HepG2 (cell line): ENCODE results near the gene GLB1L. TPM values are rescaled to one million over a fixed set of nuclear protein-coding genes. Genes with fewer than 3 reads are reported as not detected.

ENCODE experiments used
- ATAC-seq: fragments of 200-7000 bp; cut with Tn5 transposase; 3 replicates; pipeline ENCODE4 v1.9.1; 2020; ENCODE audit warnings: mild to moderate bottlenecking, moderate library complexity
- BruUV-seq: library from RNA; stranded (reverse); fragments of 400-500 nt; replicated peaks from 2 replicates; lab custom pipeline; 2021; lab: Mats Ljungman, UMichigan
- CTCF ChIA-PET: fragments of 300-600 bp; formaldehyde crosslinking; extraction: SDS; loops from one replicate; lab custom pipeline; 2021; ENCODE audit warnings: low total read pairs, inconsistent platforms, low intra/inter-chr PET ratio; lab: Yijun Ruan, JAX
- POLR2A ChIA-PET: fragments of 350-600 bp; sonication (Branson Sonifier 250); formaldehyde crosslinking; loops from one replicate; lab custom pipeline; 2020; ENCODE audit warnings: antibody characterized with exemption, inconsistent platforms; lab: Yijun Ruan, JAX
- DNase-seq: peaks from one replicate; pipeline ENCODE4 v3.0.0-alpha.2; 2015; ENCODE audit warnings: low spot score
- FAIRE-seq: peaks from 3 replicates; lab custom pipeline; 2011; peaks lifted over from hg19 to GRCh38; lab: Jason Lieb, UNC
- H2AFZ ChIP-seq: one replicate; pipeline ENCODE4 v1.6.1; 2011; ENCODE audit warnings: low read length, inconsistent platforms
- H3K27ac ChIP-seq: fragments of 300-600 bp; 3 replicates; pipeline ENCODE4 v1.8.0; 2011; ENCODE audit warnings: mixed run types, mild to moderate bottlenecking, mixed read lengths, low read length, inconsistent platforms; ENCODE audit not compliant: insufficient read depth; ENCODE audit errors: extremely low read length
- H3K27me3 ChIP-seq, 2 experiments: fragments of 200-600 bp in 1 of 2; 2 replicates in 1 of 2; 3 replicates in 1 of 2; pipeline versions ENCODE4 v1.6.0 to v1.8.0; 2011; ENCODE audit warnings: low read length in 2 of 2, mild to moderate bottlenecking in 2 of 2, moderate library complexity in 2 of 2, inconsistent platforms in 1 of 2; ENCODE audit not compliant: insufficient read depth in 2 of 2, control insufficient read depth in 1 of 2
- H3K36me3 ChIP-seq, 2 experiments: fragments of 200-600 bp in 1 of 2; replicated peaks in 1 of 2; 2 replicates in 1 of 2; 3 replicates in 1 of 2; pipeline versions ENCODE4 v1.5.1 to v1.8.0; 2011; ENCODE audit warnings: low read length in 2 of 2, inconsistent platforms in 1 of 2; ENCODE audit not compliant: insufficient read depth in 2 of 2, control insufficient read depth in 1 of 2
- H3K4me1 ChIP-seq: 2 replicates; pipeline ENCODE4 v1.5.1; 2012; ENCODE audit warnings: low read length, inconsistent platforms; ENCODE audit not compliant: insufficient read depth
- H3K4me2 ChIP-seq: 2 replicates; pipeline ENCODE4 v1.6.0; 2011; ENCODE audit warnings: low read depth, low read length, inconsistent platforms
- H3K4me3 ChIP-seq, 3 experiments: fragments of 200-600 bp in 1 of 3; sonication (generic), shearing (Covaris generic) in 1 of 3; replicated peaks in 1 of 3; 2 replicates each; pipeline ENCODE4 v1.5.1; 2011 to 2016; ENCODE audit warnings: low read length in 3 of 3, inconsistent platforms in 2 of 3, low read depth in 2 of 3, mild to moderate bottlenecking in 2 of 3, control low read depth in 1 of 3, mixed read lengths in 1 of 3; ENCODE audit not compliant: insufficient read depth in 1 of 3
- H3K79me2 ChIP-seq: one replicate; pipeline ENCODE4 v1.6.1; 2011; ENCODE audit warnings: low read length, inconsistent platforms; ENCODE audit not compliant: insufficient read depth
- H3K9ac ChIP-seq: 2 replicates; pipeline ENCODE4 v1.6.0; 2011; ENCODE audit warnings: mild to moderate bottlenecking, low read depth, low read length, inconsistent platforms; ENCODE audit not compliant: insufficient read depth
- H3K9me3 ChIP-seq: 2 replicates; pipeline ENCODE4 v1.5.1; 2012; ENCODE audit warnings: mild to moderate bottlenecking, low read length
- H4K20me1 ChIP-seq: 2 replicates; pipeline ENCODE4 v1.6.0; 2011; ENCODE audit warnings: inconsistent platforms, mild to moderate bottlenecking, low read length, moderate library complexity; ENCODE audit not compliant: insufficient read depth
- ARHGAP35 ChIP-seq: sonication (generic); formaldehyde crosslinking; IDR thresholded peaks from 2 replicates; pipeline ENCODE4 v1.9.0; 2022; ENCODE audit warnings: mild to moderate bottlenecking, inconsistent platforms, moderate library complexity, missing genetic modification reagents, borderline replicate concordance
- DPF2 ChIP-seq: sonication (generic); formaldehyde crosslinking; IDR thresholded peaks from 2 replicates; pipeline ENCODE4 v1.4.0; 2020; ENCODE audit warnings: mild to moderate bottlenecking, low read depth, missing genetic modification reagents, borderline replicate concordance
- EED ChIP-seq: sonication (generic); formaldehyde crosslinking; IDR thresholded peaks from 2 replicates; pipeline ENCODE4 v1.5.0; 2020; ENCODE audit warnings: mild to moderate bottlenecking, missing genetic modification reagents
- FOXM1 ChIP-seq: sonication (generic); formaldehyde crosslinking; IDR thresholded peaks from 2 replicates; pipeline ENCODE4 v1.5.0; 2020; ENCODE audit warnings: missing genetic modification reagents
- GFI1 ChIP-seq: sonication (generic); formaldehyde crosslinking; IDR thresholded peaks from 2 replicates; pipeline ENCODE4 v1.5.0; 2020; ENCODE audit warnings: missing genetic modification reagents, mild to moderate bottlenecking, borderline replicate concordance
- HNF4A ChIP-seq: sonication (generic); formaldehyde crosslinking; IDR thresholded peaks from 2 replicates; pipeline ENCODE4 v1.4.0; 2020; ENCODE audit warnings: missing genetic modification reagents
- REXO4 ChIP-seq: sonication (generic); formaldehyde crosslinking; IDR thresholded peaks from 2 replicates; pipeline ENCODE4 v1.8.0; 2022; ENCODE audit warnings: missing genetic modification reagents, mild to moderate bottlenecking, borderline replicate concordance
- SALL2 ChIP-seq: sonication (generic); formaldehyde crosslinking; IDR thresholded peaks from 2 replicates; pipeline ENCODE4 v1.8.1; 2023; ENCODE audit warnings: mild to moderate bottlenecking, missing genetic modification reagents, inconsistent platforms
- SNAI1 ChIP-seq: sonication (generic); formaldehyde crosslinking; IDR thresholded peaks from 2 replicates; pipeline ENCODE4 v1.5.0; 2020; ENCODE audit warnings: mild to moderate bottlenecking, missing genetic modification reagents, borderline replicate concordance
- ZNF143 ChIP-seq: sonication (generic); formaldehyde crosslinking; IDR thresholded peaks from 2 replicates; pipeline ENCODE4 v1.4.0; 2020; ENCODE audit warnings: missing genetic modification reagents
- ZNF160 ChIP-seq: sonication (generic); formaldehyde crosslinking; IDR thresholded peaks from 2 replicates; pipeline ENCODE4 v1.8.0; 2022; ENCODE audit warnings: mild to moderate bottlenecking, inconsistent platforms, missing genetic modification reagents
- ZNF552 ChIP-seq: sonication (generic); formaldehyde crosslinking; IDR thresholded peaks from 2 replicates; pipeline ENCODE4 v1.9.0; 2022; ENCODE audit warnings: missing genetic modification reagents, mild to moderate bottlenecking, borderline replicate concordance
- WGBS: methylation state at CpG from one replicate; pipeline ENCODE4 v1.1.6; 2017; ENCODE audit warnings: low lambda C conversion rate; 5-methylcytosine and 5-hydroxymethylcytosine counted together
- in situ Hi-C: cut with HindIII; loops from 2 replicates; pipeline ENCODE4 v1.10.0; 2017; ENCODE audit warnings: low pct_unique_long_range_greater_than_20kb; ENCODE audit not compliant: extremely low pct_ligation_motif_present
- intact Hi-C: fragments of 100-400 bp; cut with micrococcal nuclease; formaldehyde crosslinking; loops from one replicate; pipeline ENCODE4 v1.10.0; 2022; ENCODE audit not compliant: unreplicated experiment
- polyA plus RNA-seq, 8 experiments: library from polyadenylated mRNA; depleted of rRNA in 3 of 8; stranded (reverse) in 7 of 8; unstranded in 1 of 8; fragments of >200 nt; fragmentation: Illumina TruSeq in 4 of 8; extraction: Trizol in 4 of 8; gene quantifications; 2 replicates each; pipeline versions ENCODE4 v1.2.1 to v1.2.3, GENCODE V29; 2011 to 2016; ENCODE audit warnings: low read depth in 4 of 8, missing spikeins in 1 of 8, mixed read lengths in 1 of 8; ENCODE audit not compliant: insufficient read depth in 1 of 8
- total RNA-seq, 5 experiments: library from RNA; depleted of rRNA; stranded (reverse); fragments of >200 nt; fragmentation: Illumina TruSeq; extraction: Trizol; gene quantifications; 2 replicates each; pipeline ENCODE4 v1.2.3, GENCODE V29; 2016; ENCODE audit warnings: low read depth in 1 of 5
- TF ChIP-seq, protein P1 (sequence below): sonication (generic); formaldehyde crosslinking; IDR thresholded peaks from 2 replicates; pipeline ENCODE4 v1.4.0; 2020; ENCODE audit warnings: mild to moderate bottlenecking, missing genetic modification reagents, borderline replicate concordance

GLB1L gene
- total and polyA plus RNA-seq, 2 of the 13 experiments (the other 11 are each of a cell fraction or from before 2014, with no cell fraction given), result 6.8 to 7.3 TPM

DNA sequence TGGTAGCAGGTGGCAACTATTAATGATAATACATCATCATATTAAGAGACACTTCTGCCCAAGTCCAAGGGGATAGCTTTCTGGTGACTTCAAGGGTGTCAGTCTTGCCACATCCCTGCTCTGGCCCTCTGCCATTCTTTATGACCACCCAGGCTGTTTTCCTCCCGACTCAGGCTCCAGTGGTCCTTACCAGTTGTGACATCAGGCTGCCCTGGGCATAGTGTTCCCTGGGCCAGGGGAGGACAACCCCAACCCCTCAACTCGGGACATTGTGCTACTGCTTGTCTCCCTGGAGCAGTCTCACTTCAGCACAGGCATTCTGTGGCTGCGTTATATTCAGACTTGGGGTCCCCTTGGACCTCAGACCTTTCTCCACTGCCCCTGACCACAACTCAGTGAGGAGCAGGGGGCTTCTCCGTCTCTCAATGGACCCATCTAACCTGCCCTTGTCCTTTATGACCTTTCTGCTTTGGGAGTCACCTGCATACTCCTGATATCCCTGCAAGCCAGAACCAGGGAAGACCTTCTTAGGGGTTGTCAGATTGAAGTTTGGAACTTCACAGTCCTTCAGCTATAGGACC, 46.8 kb upstream of the GLB1L start:
- Histone ChIP-seq H4K20me1 (no peaks in the 10 kb centered on the region), H3K9ac (no peak overlapping the region), H3K27me3 (peaks cover 5 to 62% of the 10 kb centered on the region in 2 experiments; a peak in 4 of 5 replicates), H3K79me2 (no peaks in the 10 kb centered on the region), H3K4me1 (peaks cover 32% of the 10 kb centered on the region), H3K27ac (no peak overlapping the region), H3K36me3 (no peaks in the 10 kb centered on the region), H3K4me2 (no peak overlapping the region), H3K9me3 (no peaks in the 10 kb centered on the region), H3K4me3 (no peak overlapping the region), H2AFZ (no peak overlapping the region)
- in situ Hi-C loops, result no loop called here
- CTCF ChIA-PET, result no interaction called here
- FAIRE-seq (no peak), ATAC-seq (no peak), DNase-seq (no peak)
- no TSS peak for BruUV-seq
- POLR2A ChIA-PET, result interaction anchor here (0.8 to 3.6 kb wide), 4 partner anchors 11 to 85 kb away, joined by 3 to 47 read pairs (median 5); partner anchors contain the start of genes DNAJB2 and ZFAND2B
- intact Hi-C loops, result loop anchor here (10.0 kb wide), 1 partner anchor 243 kb away; no protein-coding TSS in a partner anchor
- 0% methylated on average over 3 of the region's 4 CpGs for WGBS
- no peak for TF ChIP-seq SALL2 (CRISPR knock-in tag)
- no peak for TF ChIP-seq ARHGAP35
- TF ChIP-seq DPF2, result no peak
- TF ChIP-seq FOXM1 (CRISPR knock-in tag), result no peak
- TF ChIP-seq ZNF143 (CRISPR knock-in tag), result no peak
- no peak for TF ChIP-seq REXO4 (CRISPR knock-in tag)
- no peak for TF ChIP-seq ZNF160 (CRISPR knock-in tag)
- TF ChIP-seq ZNF552 (CRISPR knock-in tag), result no peak
- TF ChIP-seq EED (CRISPR knock-in tag), result no peak
- no peak for TF ChIP-seq HNF4A (CRISPR knock-in tag)
- TF ChIP-seq GFI1 (CRISPR knock-in tag), result no peak
- TF ChIP-seq, protein P1, sequence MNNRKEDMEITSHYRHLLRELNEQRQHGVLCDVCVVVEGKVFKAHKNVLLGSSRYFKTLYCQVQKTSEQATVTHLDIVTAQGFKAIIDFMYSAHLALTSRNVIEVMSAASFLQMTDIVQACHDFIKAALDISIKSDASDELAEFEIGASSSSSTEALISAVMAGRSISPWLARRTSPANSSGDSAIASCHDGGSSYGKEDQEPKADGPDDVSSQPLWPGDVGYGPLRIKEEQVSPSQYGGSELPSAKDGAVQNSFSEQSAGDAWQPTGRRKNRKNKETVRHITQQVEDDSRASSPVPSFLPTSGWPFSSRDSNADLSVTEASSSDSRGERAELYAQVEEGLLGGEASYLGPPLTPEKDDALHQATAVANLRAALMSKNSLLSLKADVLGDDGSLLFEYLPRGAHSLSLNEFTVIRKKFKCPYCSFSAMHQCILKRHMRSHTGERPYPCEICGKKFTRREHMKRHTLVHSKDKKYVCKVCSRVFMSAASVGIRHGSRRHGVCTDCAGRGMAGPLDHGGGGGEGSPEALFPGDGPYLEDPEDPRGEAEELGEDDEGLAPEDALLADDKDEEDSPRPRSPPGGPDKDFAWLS (CRISPR knock-in tag), result no peak
- TF ChIP-seq SNAI1, result no peak
- TF ChIP-seq, all 625 proteins: peak for 0
